Limb (tissue), 2 donors: Measurements from ENCODE around the gene ADCY1.
A peak's percentile ranks its signal among the peaks of the same experiment; 100 is the strongest.

ENCODE experiments used
- DNase-seq, 2 donors: peaks; one replicate each; pipeline ENCODE4 v3.0.0-alpha.2; 2016; ENCODE audit errors: extremely low spot score in 2 of 2

The ADCY1 gene

GRCh38 chr7:45576249-45576929 lies 2.2 kb downstream of the ADCY1 start:
- DNase-seq, result no peak

GRCh38 chr7:45578022-45578421 lies 3.9 kb downstream of the ADCY1 start:
- no peak for DNase-seq

- DNase-seq, result no peak
These were observed 4.3 kb downstream of the ADCY1 start for GRCh38 chr7:45578467-45578866.

GRCh38 chr7:45579391-45579801 lies 5.2 kb downstream of the ADCY1 start:
- no peak for DNase-seq

DNA sequence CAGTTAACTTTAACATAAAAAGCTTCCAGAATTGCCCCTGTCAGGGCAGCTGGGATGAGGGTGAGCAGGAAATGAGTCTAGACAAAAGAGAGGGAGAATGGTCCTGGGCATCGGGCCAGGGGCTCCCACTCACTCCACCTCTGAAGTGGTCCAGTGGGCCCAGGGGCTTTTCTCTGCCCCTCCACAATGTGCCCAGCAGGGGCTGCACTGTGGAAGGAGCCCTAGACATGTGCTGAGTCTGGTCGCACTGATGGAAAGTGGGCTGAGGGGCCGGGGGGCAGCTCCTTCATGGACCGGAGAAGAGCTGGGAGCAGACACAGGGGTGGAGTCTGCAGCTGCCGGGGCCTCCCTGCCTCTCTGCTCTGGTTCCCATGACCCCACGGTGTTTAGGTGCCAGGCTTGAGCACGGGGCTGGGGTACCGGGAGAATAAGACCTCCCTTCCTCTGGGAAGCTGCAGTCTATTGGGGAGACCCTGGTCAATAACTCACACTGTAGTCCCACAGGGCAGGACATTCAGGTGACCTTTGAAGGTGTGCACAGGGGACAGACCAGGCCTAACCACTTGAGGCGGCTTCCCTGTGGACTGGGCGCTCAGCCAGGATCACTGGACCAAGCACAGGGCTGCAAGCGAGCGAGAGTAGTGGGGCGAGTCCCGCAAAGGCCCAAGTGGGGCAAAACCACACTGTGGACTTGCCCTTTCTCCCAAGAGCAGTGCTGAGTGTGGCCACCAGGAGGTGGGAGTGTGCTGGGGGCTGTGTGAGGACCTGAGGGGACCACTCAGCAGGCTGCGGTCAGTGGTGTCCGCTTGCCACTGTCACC lies 6.1 kb downstream of the ADCY1 start:
- no peak for DNase-seq

GRCh38 chr7:45581271-45581780 lies 7.2 kb downstream of the ADCY1 start:
- DNase-seq, result peak in 1 of 2 donors; percentile 17

DNA sequence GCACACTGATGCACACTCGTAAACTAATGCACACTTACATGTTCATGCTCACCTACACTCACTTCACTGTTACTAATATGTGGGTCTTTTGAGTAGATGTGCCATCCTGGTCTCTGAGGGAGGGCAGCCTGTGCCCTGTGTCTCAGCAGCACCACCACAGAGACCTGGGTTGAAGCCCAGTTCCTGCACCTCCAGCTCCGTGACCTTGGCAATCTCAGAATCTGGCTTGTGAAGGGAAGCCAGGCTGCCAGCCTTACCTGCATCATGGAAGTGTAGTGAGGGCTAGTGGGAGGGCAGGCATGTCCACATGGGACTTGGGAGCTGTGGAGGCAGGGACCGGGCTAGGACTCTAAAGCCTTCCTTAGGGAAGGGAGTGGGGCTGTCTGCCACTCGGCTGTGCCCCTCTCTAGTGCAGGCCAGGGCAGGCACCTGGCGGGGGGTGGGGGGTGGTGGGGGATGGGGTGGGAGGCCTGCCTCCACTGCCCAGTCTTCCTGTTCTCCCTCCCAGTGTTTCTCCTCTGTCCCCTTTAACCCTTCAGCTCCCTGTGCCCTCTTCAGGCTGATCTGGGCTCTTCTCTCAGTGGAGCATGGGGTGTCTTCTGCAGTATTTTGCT lies 8.1 kb downstream of the ADCY1 start:
- DNase-seq, result peak in 1 of 2 donors; percentile 10

DNA sequence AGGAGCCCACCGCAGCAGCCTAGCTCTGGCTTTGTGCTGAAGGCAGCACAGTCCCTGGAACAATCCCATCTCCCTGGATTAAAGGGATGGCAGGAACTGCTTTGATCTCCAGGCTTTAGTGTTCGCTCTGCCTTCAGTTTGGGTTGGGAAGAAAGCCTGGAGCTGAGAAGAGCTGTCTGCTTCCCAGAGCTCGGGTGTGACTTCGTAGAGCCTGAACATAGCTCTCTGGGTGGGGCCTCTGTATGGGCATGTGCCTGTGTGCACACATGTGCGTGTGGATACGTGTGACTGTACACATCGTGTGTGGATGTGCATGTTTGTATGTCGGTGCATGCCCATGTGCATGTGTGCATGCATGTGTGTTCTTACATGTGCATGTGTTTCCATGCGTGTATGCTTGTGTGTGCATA lies 8.7 kb downstream of the ADCY1 start:
- no peak for DNase-seq

DNA sequence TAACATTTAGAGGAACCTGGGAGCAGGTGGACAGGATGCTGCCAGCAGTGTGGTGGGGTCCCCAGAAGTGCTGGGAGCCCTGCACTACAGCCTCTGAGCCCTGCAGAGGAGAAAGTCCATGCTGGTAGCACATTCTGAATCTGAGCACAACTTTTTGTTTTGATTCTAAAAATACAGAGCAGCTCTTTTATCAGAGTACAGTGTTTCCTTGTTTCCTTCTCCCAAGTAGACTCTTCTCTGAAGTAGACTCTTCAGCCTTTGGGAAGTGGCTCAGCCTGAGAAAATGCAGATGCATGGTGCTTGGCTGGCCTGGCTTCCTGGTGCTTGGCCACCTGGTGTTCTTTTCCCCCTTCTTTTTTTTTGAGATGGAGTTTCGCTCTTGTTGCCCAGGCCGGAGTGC lies 9.1 kb downstream of the ADCY1 start:
- DNase-seq, result no peak

GRCh38 chr7:45584261-45585210 lies 10.4 kb downstream of the ADCY1 start:
- no peak for DNase-seq

DNA sequence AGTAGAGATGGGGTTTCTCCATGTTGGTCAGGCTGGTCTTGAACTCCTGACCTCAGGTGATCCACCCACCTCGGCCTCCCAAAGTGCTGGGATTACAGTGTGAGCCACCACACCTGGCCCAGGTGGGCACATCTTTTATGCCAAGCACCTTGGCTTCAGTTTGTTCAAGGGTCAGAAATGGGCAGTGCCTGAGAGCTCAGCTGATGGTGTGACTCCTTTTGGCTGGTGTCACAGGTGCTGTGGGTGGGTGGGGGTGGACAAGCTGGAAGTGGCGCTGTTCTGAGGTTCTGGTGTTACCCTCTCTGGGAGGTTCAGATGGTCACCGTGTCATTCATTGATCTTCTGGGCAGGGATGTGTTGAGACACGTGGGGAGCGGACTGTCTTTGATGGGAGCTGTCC lies 11.5 kb downstream of the ADCY1 start:
- no peak for DNase-seq

- DNase-seq, result no peak
These were observed 12.7 kb downstream of the ADCY1 start for GRCh38 chr7:45586542-45587520.

DNA sequence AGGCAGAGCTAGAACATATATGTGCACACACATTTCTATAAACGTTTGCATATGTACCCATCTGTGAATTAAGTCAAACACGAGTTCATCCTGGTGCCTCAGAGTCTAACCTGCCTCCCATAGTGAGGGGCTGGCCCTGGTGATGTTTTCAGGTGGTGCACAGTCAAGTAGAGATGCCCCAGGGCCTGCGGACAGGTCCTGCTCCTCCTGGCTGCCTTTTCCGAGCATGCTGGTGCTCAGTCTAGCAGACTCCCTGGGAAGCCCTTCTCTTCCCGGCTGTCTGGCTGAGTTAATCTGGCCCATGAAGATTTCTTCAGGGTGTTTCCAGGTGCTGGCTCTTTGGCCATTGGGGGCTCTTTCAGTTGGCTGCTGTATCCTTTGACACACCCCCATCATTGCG lies 14.3 kb downstream of the ADCY1 start:
- no peak for DNase-seq

DNA sequence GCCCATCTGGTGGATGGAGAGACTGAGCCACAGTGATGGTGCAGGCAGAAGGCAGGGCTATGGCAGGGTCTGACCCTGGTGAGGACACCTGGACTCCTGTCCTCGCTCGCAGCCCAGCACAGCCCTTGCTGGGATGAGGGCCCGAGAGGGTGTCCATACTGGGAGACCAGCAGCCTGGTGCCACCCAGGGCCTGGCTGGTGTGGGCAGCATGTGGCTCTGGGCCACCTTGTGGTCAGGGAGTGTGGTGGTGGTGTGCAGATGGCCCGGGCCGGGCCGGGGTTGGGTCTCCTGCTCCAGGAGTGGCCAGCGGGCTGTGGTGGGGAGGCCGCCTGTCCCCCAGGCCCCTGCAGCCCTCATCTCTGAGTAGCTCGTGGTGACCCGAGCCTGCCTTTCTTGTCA lies 14.9 kb downstream of the ADCY1 start:
- DNase-seq, result peak in 1 of 2 donors; percentile 17

DNA sequence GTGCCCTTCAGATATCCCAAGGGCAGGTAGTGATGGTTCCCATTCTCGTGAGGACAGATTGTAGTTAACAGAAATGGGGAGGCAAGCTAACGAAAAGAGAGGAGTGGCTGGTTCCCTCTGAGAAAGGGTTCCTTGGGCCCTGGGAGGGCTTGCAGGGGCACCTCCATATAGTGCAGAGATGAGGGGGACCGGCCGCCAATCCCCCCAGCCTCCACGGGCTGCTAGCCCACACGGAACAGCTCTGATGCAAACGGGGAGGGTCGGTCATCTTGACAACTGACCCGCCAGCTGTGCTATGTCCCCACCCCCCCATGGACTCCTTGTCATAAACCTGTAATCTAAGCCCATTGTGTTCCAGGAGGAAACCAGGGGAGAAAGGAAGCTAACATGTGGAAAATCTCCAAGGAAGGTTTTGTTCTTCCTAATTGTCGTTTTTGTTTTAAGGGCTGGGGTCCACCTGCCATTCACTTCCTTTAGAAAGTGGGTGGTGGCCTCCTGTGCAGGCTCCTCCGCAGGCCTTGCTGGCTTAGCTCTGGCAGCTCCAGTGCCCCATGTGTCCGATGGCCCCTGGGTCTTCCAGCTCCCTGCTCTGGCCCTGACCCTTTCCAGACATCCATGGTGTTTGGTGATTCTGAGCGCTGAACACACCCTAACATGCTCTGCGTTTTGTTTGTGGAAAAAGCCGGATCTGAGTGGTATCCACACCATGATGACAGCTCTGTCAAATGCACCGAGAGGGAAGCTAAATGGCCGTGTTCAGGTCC lies 15.9 kb downstream of the ADCY1 start:
- DNase-seq, result peak in 1 of 2 donors; percentile 17

- DNase-seq, result peak in 1 of 2 donors; percentile 22
These were observed 16.5 kb downstream of the ADCY1 start for GRCh38 chr7:45590679-45591057.

DNA sequence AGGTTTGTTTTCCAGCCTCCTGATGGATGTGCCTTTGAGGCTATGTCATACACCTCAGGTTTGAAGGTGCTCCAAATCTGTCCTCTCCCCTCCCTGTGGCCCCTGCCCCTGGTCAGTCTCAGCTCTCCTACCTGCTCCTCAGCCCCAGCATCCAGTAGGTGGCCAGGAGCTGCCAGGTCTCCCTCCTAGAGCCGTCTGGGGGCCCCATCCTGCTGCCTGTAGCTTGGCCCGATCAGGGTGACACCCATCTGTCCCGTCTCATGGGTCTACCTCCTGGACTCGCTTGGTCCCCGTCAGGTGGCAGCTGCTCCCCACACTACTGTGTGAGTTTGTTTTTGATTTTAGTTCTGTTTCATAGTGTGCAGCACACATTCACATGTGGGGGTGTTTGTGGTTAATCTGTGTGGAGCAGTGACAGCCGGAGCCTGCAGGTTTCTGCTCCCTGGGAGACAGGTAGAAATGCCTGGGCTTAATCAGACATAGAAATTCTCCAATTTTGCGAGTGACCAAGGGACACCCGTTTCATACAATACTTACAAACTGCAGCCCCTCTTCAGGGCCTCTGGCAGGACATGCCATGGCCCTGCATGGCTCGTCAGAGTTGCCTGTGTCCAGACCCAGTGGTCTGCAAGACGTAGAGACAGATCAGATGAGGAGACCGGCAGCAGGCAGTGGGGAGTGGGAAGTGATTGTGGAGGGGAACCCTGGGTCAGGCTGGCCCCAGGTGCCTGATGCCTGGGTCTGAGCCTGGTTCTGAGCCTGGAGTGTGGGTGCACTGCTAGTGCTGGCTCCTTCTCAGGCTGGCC lies 17.1 kb downstream of the ADCY1 start:
- peak in 1 of 2 donors; percentile 9 for DNase-seq
